HG02678 (cell line): ENCODE measurements around the gene CPT1C.
A peak's percentile ranks its signal among the peaks of the same experiment; 100 is the strongest.

Experiments used
- ATAC-seq: cut with Tn5 transposase; IDR thresholded peaks from one replicate; pipeline ENCODE4 v1.9.1; 2021; ENCODE audit warnings: mild to moderate bottlenecking, moderate library complexity; ENCODE audit not compliant: unreplicated experiment

CPT1C gene

GRCh38 chr19:49690656-49691242, at the start of gene CPT1C:
Gene CPT1C, plus strand, starts transcription at chr19:49691116. Its CDS starts 1,137 bp downstream, at chr19:49692253.
- no peak for ATAC-seq

GRCh38 chr19:49641688-49642491, 49.0 kb upstream of the CPT1C start, which contains the start of gene SCAF1:
Gene SCAF1, plus strand, starts transcription at chr19:49642209. Its CDS starts 2,818 bp downstream, at chr19:49645027.
- peak; percentile 60 for ATAC-seq

- ATAC-seq, result no peak
These were observed 48.4 kb upstream of the CPT1C start for GRCh38 chr19:49642492-49643035.

- ATAC-seq, result no peak
These were observed 47.5 kb upstream of the CPT1C start for GRCh38 chr19:49643466-49643865.

- ATAC-seq, result no peak
These were observed 45.3 kb upstream of the CPT1C start for GRCh38 chr19:49645592-49645991.

GRCh38 chr19:49645995-49646394, 44.9 kb upstream of the CPT1C start:
- ATAC-seq, result no peak

GRCh38 chr19:49646586-49646985, 44.3 kb upstream of the CPT1C start:
- no peak for ATAC-seq

- no peak for ATAC-seq
These were observed 39.7 kb upstream of the CPT1C start for GRCh38 chr19:49651029-49651819.

- no peak for ATAC-seq
These were observed 38.9 kb upstream of the CPT1C start for GRCh38 chr19:49651820-49652550.

- ATAC-seq, result no peak
These were observed 38.1 kb upstream of the CPT1C start for GRCh38 chr19:49652551-49653465.

- no peak for ATAC-seq
These were observed 37.5 kb upstream of the CPT1C start for GRCh38 chr19:49653466-49653806.

- ATAC-seq, result no peak
These were observed 36.3 kb upstream of the CPT1C start for GRCh38 chr19:49654581-49654980.

GRCh38 chr19:49655570-49656455, 35.1 kb upstream of the CPT1C start:
- ATAC-seq, result no peak

- ATAC-seq, result no peak
These were observed 34.3 kb upstream of the CPT1C start for GRCh38 chr19:49656456-49657109.

- ATAC-seq, result no peak
These were observed 33.3 kb upstream of the CPT1C start for GRCh38 chr19:49657493-49658138.

GRCh38 chr19:49658139-49658517, 32.8 kb upstream of the CPT1C start:
- no peak for ATAC-seq

- ATAC-seq, result no peak
These were observed 32.1 kb upstream of the CPT1C start for GRCh38 chr19:49658566-49659442.
